NCI-H82 (cell line): ENCODE data around the gene TMEM272.
"Not testable (repeated sequence)": the region's sequence is repeated elsewhere in the genome, so short reads cannot be mapped to it uniquely, and the experiment has no call there.

Experiments
- DNase-seq: peaks from one replicate; lab custom pipeline; 2025; lab: John Stamatoyannopoulos, UW

The TMEM272 gene

DNA sequence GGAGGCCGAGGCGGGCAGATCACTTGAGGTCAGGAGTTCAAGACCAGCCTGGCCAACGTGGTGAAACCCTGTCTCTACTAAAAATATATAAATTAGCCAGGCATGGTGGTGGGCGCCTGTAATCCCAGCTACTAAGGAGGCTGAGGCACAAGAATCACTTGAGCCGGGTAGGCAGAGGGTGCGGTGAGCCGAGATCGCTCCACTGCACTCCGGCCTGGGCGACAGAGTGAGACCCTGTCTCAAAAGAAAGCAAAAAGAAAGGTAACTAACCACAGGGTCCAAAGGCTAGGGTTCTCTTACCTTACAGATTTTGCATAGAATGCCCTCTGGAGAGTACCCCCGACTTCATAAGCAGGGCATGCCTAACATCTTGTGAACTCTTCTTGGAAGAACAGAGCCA, 20.3 kb downstream of the TMEM272 start:
- DNase-seq, result not testable (repeated sequence)

DNA sequence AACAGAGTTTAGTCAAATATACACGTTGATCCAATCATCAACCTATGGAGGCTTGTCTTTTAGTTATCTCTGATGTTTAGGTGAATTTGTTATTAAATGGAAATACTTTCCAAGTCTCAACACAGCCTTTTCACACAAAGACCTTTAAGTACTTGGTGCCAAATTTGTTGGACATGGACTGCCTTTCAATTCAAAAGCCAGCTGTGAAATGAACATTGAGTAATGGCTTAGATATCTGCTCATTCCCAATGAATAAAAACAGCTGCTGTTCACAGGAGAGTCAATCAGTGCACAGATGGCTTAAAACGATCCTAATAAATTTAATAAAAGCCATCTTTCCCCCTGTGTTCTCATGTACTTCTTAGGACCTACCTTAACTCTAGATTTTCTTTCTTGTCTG, 21.1 kb downstream of the TMEM272 start:
- peak; percentile 26 for DNase-seq

DNA sequence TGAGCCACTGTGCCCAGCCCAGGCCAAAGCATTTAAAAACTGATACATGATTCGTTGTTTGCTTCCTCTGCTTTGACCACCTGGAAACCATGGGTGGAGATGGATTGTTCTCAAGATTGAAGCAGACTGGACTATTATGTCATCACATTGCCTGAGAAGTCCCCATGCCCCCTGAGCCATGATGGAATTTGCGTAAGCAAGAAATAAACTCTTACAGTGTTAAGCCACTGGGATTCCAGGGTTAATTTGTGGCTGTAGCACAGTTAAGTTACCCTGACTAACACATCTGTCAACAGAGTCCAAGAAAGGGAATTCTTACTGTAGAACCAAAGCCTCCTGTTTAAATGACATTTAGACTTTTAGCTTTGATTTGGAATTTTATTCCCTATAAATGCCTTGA, 21.6 kb downstream of the TMEM272 start:
- DNase-seq, result no peak

DNA sequence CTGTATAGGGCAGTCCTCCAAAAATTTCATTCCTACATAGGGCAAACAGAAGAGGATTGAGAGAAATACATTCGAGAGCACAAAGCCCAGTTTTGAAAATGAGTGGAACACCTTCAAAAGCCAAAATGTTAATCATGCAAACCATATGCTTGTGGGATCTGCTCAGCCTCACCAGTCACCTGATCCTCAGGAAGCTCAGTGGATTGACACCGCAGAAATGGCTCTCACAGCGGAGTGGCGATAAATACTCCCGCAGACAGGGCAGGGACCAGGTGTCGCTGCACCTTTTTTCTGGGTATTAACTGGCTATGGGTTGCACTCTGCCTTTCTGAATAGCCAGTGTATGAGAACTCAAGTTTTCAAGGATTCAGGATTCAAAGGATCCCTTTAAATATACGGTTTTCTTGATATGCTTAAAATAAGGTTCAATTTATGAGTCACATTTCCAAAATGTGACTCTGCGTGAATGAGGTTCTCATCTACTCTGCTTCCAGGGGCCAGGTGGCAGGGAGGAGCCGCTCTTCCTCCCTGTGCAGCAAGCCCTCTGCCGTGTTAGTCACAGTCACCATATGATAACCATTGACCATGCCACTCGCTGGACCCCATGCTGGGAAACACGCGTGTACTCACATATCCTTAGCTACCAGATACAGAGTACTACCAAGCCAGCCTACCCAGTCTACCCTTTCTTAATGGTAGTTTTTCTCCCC, 22.7 kb downstream of the TMEM272 start:
- peak; percentile 21 for DNase-seq

DNA sequence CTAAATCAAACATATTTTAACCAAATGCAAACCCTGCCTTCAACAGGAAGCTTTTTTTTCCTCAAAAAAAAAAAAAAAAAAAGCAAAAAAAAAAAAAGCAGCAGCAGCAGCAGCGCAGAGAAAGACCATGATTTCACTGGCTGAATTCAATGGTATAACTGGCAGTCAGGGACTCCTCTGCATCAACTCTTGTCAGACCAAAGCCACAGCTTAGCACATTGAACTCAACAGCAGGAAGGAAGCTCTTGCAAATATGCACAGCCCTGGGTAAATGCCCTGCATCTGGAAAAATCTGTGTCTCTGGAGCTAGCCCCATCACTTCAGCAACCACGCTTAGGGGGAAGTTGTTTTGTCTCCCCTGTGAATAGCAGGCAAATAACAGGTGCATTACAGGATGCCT, 23.4 kb downstream of the TMEM272 start:
- DNase-seq, result no peak

DNA sequence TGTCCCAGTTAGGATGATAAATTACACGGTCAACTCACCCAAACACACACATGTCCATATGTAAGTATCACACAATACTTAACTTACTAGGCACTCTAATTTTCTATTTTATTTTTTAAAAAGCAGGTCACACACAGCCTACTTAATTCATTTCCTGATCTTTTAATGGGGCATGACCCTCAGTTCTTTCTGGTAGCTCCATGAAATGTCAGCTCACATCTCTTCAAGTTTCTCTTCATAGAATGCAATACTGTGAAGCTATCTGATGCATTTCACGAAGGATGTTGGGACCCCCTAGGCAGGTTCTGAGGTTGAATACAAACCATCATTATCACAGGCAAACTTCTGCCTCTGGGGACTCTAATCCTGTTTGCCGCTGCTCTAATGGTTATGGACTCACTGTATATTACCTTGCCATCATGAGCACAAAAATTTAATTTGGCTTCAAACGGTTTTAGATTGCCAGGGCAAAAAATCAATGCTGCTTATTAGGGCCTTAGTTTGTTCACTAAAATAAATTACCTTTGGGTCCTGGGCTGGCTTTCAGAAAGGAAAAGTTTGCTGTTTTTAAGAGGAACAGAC, 24.9 kb downstream of the TMEM272 start:
- peak; percentile 48 for DNase-seq

DNA sequence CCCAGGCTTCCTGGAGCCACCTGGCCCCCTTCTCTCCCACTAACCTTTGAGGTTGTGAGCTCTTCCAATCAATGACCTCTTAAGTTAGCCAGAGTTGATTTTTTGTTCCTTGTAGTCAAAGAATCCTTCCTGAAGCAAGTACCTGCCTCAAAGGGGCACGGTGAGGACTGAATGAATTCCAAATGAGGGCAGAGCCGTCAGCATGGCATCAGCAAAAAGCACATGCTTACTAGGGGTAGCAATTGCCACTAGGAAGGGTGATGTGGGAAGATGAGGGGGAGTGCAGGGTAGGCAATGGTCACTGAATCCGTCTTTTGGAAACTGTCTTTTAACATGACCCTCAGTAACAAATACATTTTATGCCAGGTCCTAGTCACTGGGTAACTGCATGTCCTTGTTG, 25.4 kb downstream of the TMEM272 start:
- DNase-seq, result no peak

DNA sequence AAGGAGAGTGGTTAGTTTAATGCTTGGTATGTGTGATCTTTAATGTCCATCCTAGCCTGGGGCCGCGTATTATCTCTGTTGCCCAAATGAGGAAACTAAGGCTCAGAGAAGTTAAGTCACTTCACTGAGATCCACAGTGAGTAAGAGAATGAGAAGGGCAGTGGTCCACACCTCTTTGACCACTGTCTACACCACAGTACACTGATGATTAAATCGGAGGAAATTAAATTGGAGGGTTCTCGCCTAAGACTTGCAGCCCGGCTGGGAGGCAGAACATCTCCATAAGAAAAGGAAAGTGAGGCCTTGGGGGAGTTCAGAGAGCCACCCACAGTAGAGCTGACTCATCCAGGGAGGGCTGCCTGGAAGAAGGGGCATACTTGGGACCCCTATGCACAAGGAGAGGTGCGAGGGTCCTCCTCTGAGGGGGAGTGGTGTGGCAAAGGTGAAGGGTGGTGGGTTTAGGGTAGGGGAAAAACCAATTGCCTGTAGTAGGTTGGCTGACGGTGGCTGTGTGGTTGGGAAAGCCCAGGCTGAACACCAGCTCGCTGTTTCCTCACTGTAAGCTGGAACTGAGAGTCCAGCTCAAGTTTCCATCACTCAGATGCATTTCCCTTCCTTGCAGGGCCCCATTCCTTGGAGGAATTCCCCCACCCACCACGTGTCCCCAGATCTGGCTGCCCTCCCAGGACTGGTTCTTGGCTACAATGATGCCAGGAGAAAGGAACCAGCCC, 26.0 kb downstream of the TMEM272 start:
- DNase-seq, result no peak

DNA sequence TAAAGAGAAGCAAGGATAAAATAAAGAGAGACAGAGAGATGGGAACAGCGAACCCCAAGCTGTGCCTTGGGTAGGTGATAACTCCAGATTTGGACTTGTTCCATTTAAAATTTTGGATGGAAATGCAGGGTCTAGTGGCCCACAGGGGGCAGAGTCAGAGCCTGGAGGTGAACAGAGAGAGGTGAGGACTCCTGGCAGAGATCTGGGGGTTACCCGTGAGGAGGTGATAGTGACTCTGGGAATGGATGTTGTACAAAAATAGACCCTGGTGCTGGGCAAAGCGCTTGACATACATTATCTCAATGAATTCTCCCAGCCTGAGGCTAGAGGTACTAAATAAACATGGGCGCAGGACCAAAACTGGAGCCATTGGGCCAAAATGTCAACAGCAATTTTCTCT, 26.7 kb downstream of the TMEM272 start:
- no peak for DNase-seq

DNA sequence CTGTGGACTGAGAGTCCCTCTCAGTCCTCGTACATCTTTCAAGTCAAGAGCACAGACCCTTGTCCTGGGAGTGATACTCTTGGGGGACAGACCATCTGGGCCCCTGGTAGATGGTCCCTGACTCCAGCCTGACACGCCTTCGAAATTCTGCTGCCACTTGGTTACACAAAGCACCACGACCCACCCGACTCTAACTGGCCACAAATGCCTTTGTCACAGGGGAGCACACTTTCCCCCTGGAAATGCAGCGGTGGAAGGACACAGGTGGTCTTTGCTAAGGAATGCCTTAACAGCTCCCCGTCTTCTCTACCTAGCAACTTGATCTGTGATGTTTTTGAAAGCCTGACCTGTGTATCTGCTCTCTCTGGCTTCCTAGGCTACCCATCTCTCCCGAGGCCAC, 27.3 kb downstream of the TMEM272 start:
- no peak for DNase-seq

DNA sequence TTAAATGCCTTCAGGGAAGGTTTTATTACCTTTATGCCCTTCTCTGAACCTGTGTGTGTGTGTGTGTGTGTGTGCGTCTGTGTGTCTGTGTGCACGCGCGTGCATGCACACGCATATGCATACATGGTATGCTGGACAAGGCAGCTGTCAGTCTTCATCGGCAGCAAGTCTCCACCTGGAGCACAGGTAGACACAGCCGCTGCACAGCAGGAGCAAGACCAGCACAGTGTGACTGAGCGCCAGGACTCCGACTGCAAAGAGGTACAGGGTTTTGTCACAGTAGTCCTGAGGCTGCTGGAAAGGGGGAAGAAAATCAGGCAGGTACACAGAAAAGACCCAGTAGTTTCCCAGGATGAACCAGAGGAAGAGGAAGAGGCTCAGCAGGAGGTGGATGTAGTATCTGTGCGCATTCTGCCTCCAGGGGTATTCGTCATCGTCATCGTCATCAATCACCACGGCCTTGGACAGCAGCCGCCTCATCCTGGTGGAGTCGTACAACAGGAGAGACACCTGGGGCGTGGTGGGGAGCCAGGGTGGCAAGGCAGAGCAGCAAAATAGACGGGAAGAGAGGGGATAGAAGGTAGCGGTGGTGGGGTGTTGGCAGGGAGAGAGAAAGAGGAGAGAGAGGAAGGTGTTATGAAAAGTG, 28.2 kb downstream of the TMEM272 start:
- no peak for DNase-seq

DNA sequence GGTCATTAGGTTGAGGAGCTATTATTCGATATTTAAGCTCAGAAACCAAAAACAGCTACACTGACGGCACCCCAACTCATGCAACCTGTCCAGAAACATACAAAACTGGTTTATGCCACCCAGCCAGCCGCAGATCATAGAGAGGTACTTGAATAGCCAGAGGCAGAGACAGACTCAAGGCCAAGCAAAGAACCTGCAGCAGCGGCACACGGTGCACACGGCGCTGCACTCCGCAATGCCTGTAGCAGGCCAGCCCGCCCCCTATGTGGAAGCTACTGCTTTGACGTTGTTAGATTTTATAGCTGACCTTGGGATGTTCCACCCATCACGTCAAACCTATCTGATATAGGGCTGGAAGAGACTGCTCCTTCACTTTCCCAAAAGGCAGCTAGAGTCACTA, 29.1 kb downstream of the TMEM272 start:
- no peak for DNase-seq

DNA sequence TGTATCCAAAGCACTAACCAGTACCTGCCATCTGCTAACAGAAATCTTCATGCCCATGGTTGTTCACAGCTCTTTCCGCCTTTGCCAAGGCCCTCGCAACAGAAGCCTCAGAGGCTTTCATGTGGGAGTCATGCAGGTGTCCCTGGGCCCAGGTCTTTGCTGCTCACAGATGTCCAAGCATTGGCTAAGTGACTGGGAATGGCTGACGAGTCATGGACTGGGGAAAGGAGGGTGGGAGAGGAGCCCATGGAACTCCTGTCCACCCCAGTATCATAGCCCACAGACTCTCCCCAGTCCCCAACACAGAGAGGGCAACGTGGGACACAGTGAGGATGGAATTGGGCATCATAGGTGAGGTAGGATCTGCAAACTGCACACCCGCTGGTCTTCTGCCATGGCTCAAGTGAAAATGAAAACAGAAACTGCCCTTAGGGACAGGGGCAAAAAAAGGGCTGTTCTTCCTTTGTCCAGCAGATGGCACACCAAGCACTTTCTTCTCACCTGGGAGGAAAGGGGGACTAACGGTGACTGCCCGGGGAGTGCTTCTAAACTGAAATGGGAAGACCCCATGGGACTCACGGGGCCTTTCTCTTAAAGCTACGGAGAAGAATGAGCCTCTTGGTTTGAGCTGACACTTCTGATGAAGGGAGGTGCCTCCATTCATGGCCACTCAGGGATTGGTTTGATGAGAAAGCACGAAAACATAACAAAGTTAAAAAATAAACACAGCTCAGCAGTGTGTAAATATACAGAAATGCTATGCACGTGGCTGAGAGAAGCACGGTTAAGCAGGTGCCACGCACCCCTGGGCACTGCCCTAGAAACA, 29.9 kb downstream of the TMEM272 start:
- DNase-seq, result peak; percentile 91

DNA sequence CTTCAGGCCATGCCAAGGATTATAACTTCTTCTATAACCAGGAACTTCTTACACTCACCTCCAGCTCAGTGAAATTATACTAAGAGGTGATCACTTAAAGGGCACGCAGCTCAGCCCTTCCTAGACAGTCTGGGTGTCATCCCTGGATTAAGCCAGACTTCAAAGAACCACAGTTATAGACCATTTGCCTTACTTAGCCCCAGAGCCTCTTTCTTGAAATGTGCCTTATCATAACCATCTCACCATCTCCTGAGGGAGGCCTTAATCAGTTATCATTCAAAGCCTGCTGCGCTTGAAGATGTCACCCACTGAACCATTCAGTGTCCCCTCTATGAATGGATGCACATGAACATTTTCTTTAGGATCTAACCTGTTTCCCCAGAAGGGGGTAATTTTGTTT, 30.9 kb downstream of the TMEM272 start:
- no peak for DNase-seq

DNA sequence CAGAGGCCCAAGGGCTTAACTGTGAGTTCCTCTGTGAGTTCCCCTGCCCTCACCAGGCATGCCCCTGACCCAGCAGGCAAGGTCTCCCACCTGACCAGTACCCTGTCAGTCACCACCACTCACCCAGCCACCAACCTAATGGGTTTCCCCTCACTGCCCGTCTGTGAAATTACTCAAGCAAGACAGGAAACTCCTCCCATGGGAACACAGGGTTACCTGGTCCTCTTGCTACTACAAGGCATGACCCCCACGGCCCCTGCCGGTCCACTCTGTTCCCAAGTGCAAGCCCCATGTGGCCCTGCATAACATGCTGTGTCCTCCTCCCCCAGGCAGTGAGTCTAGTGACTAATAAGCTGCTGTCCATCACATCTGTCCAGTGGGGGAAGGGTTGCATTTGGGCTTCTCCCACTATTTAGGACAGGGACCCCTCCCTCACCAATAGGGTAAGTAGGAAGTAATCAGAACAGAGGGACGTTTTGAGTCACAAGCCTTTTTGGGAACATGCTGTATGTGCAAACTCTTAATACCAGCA, 33.0 kb downstream of the TMEM272 start:
- peak; percentile 64 for DNase-seq

DNA sequence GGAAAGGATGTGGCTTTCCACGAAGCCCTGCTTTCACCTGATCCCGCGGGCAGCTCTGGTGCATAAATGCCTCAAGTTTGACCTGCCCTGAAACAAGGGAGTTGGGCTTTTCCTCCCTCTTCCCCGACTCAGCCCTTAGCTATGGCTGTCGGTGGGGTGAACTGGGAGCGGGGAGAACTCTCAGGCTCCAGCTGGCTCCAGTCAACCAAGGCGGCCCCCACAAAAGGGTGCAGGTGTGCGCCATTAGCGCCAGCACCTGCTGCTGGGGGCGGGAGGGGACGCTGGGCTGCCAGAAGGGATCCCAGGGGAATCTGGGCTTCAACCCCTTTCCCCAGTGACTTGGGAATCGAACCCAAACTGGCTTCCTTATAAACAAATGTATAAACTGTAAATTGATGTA, 33.9 kb downstream of the TMEM272 start:
- peak; percentile 62 for DNase-seq

DNA sequence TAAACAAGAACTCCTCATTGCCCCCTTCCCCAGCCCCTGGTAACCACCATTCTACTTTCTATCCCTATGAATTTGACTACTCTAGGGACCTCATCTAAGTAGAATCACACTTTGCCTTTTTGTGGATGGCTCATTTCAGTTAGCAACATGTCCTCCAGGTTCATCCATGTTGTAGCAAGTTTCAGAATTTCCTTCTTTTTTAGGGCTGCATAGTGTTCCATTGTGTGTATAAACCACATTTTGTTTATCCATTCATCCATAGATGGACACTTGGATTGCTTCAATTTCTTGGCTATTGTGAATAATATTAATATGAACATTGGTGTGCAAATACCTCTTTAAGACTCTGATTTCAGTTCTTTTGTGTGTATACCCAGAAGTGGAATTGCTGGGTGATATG, 36.2 kb downstream of the TMEM272 start:
- no peak for DNase-seq

DNA sequence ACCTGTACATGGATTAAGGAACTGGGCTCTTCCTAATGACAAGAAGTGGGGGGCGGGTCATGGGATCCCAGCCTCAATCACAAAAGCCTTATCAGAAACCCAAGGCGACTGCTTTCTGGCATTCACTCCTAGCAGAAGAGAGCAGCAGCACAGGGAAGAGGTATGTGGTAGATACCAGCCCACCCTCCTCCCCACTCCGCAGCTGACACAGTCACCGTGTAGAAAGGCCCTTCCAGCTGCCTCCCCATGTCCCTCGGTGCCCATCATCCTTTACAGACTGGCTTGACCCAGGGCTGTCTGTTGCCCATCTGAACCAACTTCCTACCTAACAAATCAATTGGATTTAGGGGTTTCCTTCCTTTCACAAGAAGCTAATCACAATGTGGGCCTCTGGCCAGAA, 37.9 kb downstream of the TMEM272 start:
- peak; percentile 24 for DNase-seq

DNA sequence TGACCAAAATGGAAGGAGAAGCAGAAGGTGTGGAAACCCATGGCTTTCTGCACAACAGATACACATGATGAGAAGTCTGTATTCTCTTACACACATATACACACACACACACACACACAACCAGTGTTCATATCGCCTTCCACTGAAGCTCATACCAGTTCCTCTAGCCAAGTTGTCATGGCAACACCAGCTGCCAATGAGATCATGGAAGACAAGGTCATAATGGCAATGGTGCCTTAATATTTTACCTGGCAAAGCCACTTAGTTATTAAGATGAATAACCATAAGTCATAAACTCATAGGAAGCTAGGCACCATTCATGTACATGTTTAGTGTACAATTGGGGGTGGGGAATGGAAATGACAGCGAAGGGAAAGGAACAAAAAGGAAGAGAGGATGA, 38.4 kb downstream of the TMEM272 start:
- peak; percentile 61 for DNase-seq

DNA sequence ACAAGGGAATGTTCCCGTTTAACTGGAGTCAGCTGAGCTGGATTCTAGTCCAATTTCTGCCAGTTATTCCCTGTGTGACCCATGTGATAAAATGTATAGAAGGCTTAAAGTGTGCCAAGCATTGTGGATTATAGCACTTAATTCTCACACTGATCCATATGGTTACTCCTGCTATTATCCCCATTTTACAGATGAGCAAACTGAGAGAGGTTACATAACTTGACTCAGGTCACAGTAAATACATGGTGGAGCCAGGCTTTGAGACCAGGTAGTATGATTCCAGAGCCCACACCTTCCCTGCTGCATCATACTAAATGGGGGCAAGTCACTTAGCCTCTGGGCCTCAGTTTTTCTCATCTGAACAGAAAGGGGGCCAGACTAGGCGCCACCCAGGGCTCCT, 39.1 kb downstream of the TMEM272 start:
- no peak for DNase-seq

DNA sequence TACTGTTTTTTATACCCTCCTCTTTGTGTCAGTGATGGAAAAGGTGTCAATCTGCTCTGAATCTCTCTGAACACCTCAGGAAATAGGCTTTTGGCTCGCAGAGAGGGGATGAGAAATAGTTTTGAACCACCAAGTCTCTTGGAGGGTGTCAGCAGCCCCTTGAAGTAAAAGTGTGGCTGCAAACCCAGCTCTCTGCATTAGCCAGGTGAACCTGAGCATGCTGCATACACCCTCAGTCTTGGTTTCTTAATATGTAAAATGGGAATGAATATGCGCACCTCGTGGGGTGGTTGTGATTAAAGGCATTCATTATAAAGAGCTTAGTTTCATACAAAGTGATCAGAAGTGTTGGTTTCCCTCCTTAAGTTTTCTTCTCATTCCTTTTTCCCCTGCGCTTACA, 39.7 kb downstream of the TMEM272 start:
- DNase-seq, result no peak
